ENCODE data around the gene LRRC17. TPM values are rescaled to one million over a fixed set of nuclear protein-coding genes. Genes with fewer than 3 reads are reported as not detected.

Gene LRRC17
- total and polyA plus RNA-seq, 10 of the 15 experiments (the other 5 are each of a cell fraction or from before 2014, with no cell fraction given): 0.06 to 0.31 (median 0.10) TPM; not detected in 5

- ChIA-PET POLR2A (no interaction called here), RAD21 (ENCODE audit: unreplicated experiment) (interaction anchor here (0.5 kb wide), 1 partner anchor 556 kb away, joined by 3 read pairs; no protein-coding TSS in a partner anchor), SMC1A (ENCODE audit: uncharacterized antibody, unreplicated experiment) (no interaction called here), CTCF (no interaction called here)
- no peak overlapping the region for H3K4me2 ChIP-seq (ENCODE audit: control insufficient read depth, insufficient read depth)
- no peak overlapping the region for H3K4me3 ChIP-seq
- no TSS peak for BruUV-seq (replicated peaks)
- no peaks in the 10 kb centered on the region for H3K4me1 ChIP-seq (ENCODE audit: control insufficient read depth, insufficient read depth, low read length)
- intact Hi-C loops (cut with micrococcal nuclease; ENCODE audit: unreplicated experiment): no loop called here
- H3K9me3 ChIP-seq (replicated peaks; ENCODE audit: control insufficient read depth, insufficient read depth, low read length): no peaks in the 10 kb centered on the region
- H4K20me1 ChIP-seq (ENCODE audit: control insufficient read depth, insufficient read depth): no peaks in the 10 kb centered on the region
- no peaks in the 10 kb centered on the region for H3K36me3 ChIP-seq (ENCODE audit: control insufficient read depth in 2 of 2, insufficient read depth in 2 of 2, low read length in 1 of 2)
- WGBS (ENCODE audit: insufficient coverage, insufficient replicate concordance, low lambda C conversion rate, missing lambda C conversion rate): 0% methylated on average over 1 of the region's 1 CpG
- H3K27me3 ChIP-seq (replicated peaks in 1 of 2; ENCODE audit: control insufficient read depth in 2 of 2, insufficient read depth in 2 of 2, low read length in 1 of 2): no peaks in the 10 kb centered on the region
- H2AFZ ChIP-seq (ENCODE audit: control insufficient read depth, low read depth, low read length): no peak overlapping the region
- no peak for DNase-seq (ENCODE audit: low read depth, low spot score)
- no peak for ATAC-seq
- no peak for FAIRE-seq
- no peak overlapping the region for H3K9ac ChIP-seq (ENCODE audit: control insufficient read depth, insufficient read depth, low read length)
- no peak overlapping the region for H3K27ac ChIP-seq (ENCODE audit: control insufficient read depth, insufficient read depth)
- in situ Hi-C loops (cut with MboI): no loop called here
- H3K79me2 ChIP-seq (ENCODE audit: control insufficient read depth, insufficient read depth, low read length): no peaks in the 10 kb centered on the region
- no peak for TF ChIP-seq CEBPZ (IDR thresholded peaks at IDR 0.05; ENCODE audit: low read depth, low read length)
- no peak for TF ChIP-seq SUPT20H (IDR thresholded peaks at IDR 0.05; ENCODE audit: borderline replicate concordance, control insufficient read depth, low read depth, low read length)
- TF ChIP-seq YY1 (IDR thresholded peaks at IDR 0.05; ENCODE audit: low read depth, low read length): no peak
- no peak for TF ChIP-seq SMAD5 (IDR thresholded peaks at IDR 0.05; ENCODE audit: low read depth)
- TF ChIP-seq ZNF207 (IDR thresholded peaks at IDR 0.05; ENCODE audit: borderline replicate concordance): no peak
- TF ChIP-seq MEF2B (IDR thresholded peaks at IDR 0.05; ENCODE audit: partially characterized antibody, poor library complexity, severe bottlenecking): no peak
- no peak for TF ChIP-seq BACH1 (IDR thresholded peaks at IDR 0.05; ENCODE audit: borderline replicate concordance)
- no peak for TF ChIP-seq CHD4 (IDR thresholded peaks at IDR 0.05)
- TF ChIP-seq RUNX3 (IDR thresholded peaks at IDR 0.05; ENCODE audit: low read length): no peak
- TF ChIP-seq PKNOX1 (IDR thresholded peaks at IDR 0.05): no peak
- TF ChIP-seq ZSCAN29 (IDR thresholded peaks at IDR 0.05): no peak
- no peak for TF ChIP-seq ZNF592 (IDR thresholded peaks at IDR 0.05)
- no peak for TF ChIP-seq TCF3 (IDR thresholded peaks at IDR 0.05; ENCODE audit: borderline replicate concordance, insufficient read depth, low read depth, low read length)
- TF ChIP-seq TBL1XR1 (IDR thresholded peaks at IDR 0.05; ENCODE audit: low read depth, low read length): no peak
- no peak for TF ChIP-seq IRF5 (IDR thresholded peaks at IDR 0.05; ENCODE audit: borderline replicate concordance)
Measured at GRCh38 chr7:102891693-102892261, 21.0 kb upstream of the LRRC17 start.

Measured in GM12878 (cell line).